ENCODE results near the gene ACOXL.

- no peak for TF ChIP-seq POLR2A (IDR thresholded peaks at IDR 0.05; ENCODE audit: low read length)
- TF ChIP-seq GATA1 (IDR thresholded peaks at IDR 0.05; ENCODE audit: low read depth, low read length): no peak
Observed at GRCh38 chr2:110718990-110719389, 13.4 kb upstream of the ACOXL start.

All from erythroblast (primary cell).